KBM-7 (cell line): Measurements from ENCODE around the gene REEP5.
"Not testable (repeated sequence)": the region's sequence is repeated elsewhere in the genome, so short reads cannot be mapped to it uniquely, and the experiment has no call there.

ENCODE experiments used
- DNase-seq: peaks from one replicate; pipeline ENCODE4 v3.0.0-alpha.2; 2015
- in situ Hi-C: fragments of 300-500 bp; cut with MboI; formaldehyde crosslinking; loops from 2 replicates; pipeline ENCODE4 v1.14.3; 2020; ENCODE audit warnings: low sequenced_read_pairs, low pct_unique_long_range_greater_than_20kb, mixed read lengths

The REEP5 gene

GRCh38 chr5:112904996-112905395 lies 17.0 kb downstream of the REEP5 start:
- not testable (repeated sequence) for DNase-seq

GRCh38 chr5:112902561-112902960 lies 19.5 kb downstream of the REEP5 start:
- in situ Hi-C loops: no loop called here
- DNase-seq: no peak

More at GRCh38 chr5:112904996-112905395, 17.0 kb downstream of the REEP5 start:
- in situ Hi-C loops: not testable (repeated sequence)

GRCh38 chr5:112895682-112896081 lies 26.3 kb downstream of the REEP5 start:
- no peak for DNase-seq
- in situ Hi-C loops: no loop called here

GRCh38 chr5:112892776-112893175 lies 29.3 kb downstream of the REEP5 start:
- in situ Hi-C loops: no loop called here
- DNase-seq: no peak

- DNase-seq, in situ Hi-C loops: not testable (repeated sequence)
Observed at GRCh38 chr5:112892066-112892465, 30.0 kb downstream of the REEP5 start.

- no peak for DNase-seq
Observed at GRCh38 chr5:112886975-112887374, 35.1 kb downstream of the REEP5 start.

GRCh38 chr5:112885001-112885400 lies 37.0 kb downstream of the REEP5 start:
- no peak for DNase-seq
- in situ Hi-C loops: no loop called here

More at GRCh38 chr5:112886975-112887374, 35.1 kb downstream of the REEP5 start:
- in situ Hi-C loops: no loop called here

GRCh38 chr5:112883192-112883591 lies 38.8 kb downstream of the REEP5 start:
- DNase-seq: no peak
- in situ Hi-C loops: no loop called here

GRCh38 chr5:112880219-112880964 lies 41.6 kb downstream of the REEP5 start:
- DNase-seq: no peak
- in situ Hi-C loops: no loop called here

- DNase-seq: no peak
Observed at GRCh38 chr5:112878760-112879159, 43.3 kb downstream of the REEP5 start.

GRCh38 chr5:112878101-112878500 lies 43.9 kb downstream of the REEP5 start:
- in situ Hi-C loops: no loop called here

More at GRCh38 chr5:112878760-112879159, 43.3 kb downstream of the REEP5 start:
- in situ Hi-C loops: no loop called here

GRCh38 chr5:112876362-112876761 lies 45.7 kb downstream of the REEP5 start:
- in situ Hi-C loops: no loop called here
- no peak for DNase-seq

More at GRCh38 chr5:112878101-112878500, 43.9 kb downstream of the REEP5 start:
- no peak for DNase-seq

GRCh38 chr5:112870966-112871365 lies 51.1 kb downstream of the REEP5 start:
- in situ Hi-C loops: no loop called here

GRCh38 chr5:112869948-112870347 lies 52.1 kb downstream of the REEP5 start:
- in situ Hi-C loops: no loop called here

More at GRCh38 chr5:112870966-112871365, 51.1 kb downstream of the REEP5 start:
- no peak for DNase-seq

GRCh38 chr5:112867411-112867810 lies 54.6 kb downstream of the REEP5 start:
- in situ Hi-C loops: no loop called here
- DNase-seq: no peak

More at GRCh38 chr5:112869948-112870347, 52.1 kb downstream of the REEP5 start:
- DNase-seq: no peak

- no peak for DNase-seq
- in situ Hi-C loops: no loop called here
Observed at GRCh38 chr5:112866739-112867138, 55.3 kb downstream of the REEP5 start.

- DNase-seq: no peak
- in situ Hi-C loops: no loop called here
Observed at GRCh38 chr5:112865128-112865527, 56.9 kb downstream of the REEP5 start.

- in situ Hi-C loops: no loop called here
- no peak for DNase-seq
Observed at GRCh38 chr5:112863549-112863948, 58.5 kb downstream of the REEP5 start.

- no peak for DNase-seq
- in situ Hi-C loops: no loop called here
Observed at GRCh38 chr5:112862085-112862484, 59.9 kb downstream of the REEP5 start.

- in situ Hi-C loops: no loop called here
- DNase-seq: no peak
Observed at GRCh38 chr5:112861638-112861985, 60.4 kb downstream of the REEP5 start.
